ENCODE data around the gene ZBTB7C.

ZBTB7C gene

DNA sequence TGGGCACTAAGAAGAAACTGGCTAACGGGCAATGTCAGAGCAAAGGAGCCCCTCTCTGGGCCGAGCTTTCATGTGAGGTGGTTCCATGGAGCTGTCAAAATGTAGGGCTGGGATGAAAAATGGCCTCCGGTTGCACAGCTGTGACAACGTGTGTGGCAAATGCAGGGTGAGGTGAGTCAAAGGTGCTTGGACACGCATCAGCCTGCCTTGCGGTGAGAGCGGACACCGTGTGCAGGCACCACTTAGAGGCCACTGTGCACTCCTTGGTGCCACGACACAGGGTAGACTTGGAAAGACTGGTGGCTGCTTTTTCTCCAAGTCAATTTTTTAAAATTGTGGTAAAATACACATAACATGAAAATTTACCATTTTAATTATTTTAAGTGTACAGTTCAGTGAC is 195.4 kb downstream of the ZBTB7C start:
- TF ChIP-seq SPI1 (IDR thresholded peaks at IDR 0.05; ENCODE audit: low read depth, low read length), result no peak
- TF ChIP-seq POLR2A (IDR thresholded peaks at IDR 0.05; ENCODE audit: low read depth, low read length), result no peak
- TF ChIP-seq TAF1 (IDR thresholded peaks at IDR 0.05; ENCODE audit: low read depth, low read length), result no peak
- no peak for TF ChIP-seq PAX5 (IDR thresholded peaks at IDR 0.05; ENCODE audit: insufficient read depth, low read length, severe bottlenecking)
- no peak for TF ChIP-seq POLR2AphosphoS5 (IDR thresholded peaks at IDR 0.05; ENCODE audit: low read depth, low read length)
- no peak for TF ChIP-seq POU2F2 (IDR thresholded peaks at IDR 0.05; ENCODE audit: low read depth, low read length)
- DNase-seq (ENCODE audit: insufficient read length, low spot score), result no peak
- FAIRE-seq, result no peak

GRCh38 chr18:48208432-48209140 is 200.6 kb downstream of the ZBTB7C start:
- no peak for TF ChIP-seq POLR2AphosphoS5 (IDR thresholded peaks at IDR 0.05; ENCODE audit: low read depth, low read length)
- no peak for TF ChIP-seq POU2F2 (IDR thresholded peaks at IDR 0.05; ENCODE audit: low read depth, low read length)
- TF ChIP-seq TAF1 (IDR thresholded peaks at IDR 0.05; ENCODE audit: low read depth, low read length), result no peak
- no peak for TF ChIP-seq POLR2A (IDR thresholded peaks at IDR 0.05; ENCODE audit: low read depth, low read length)
- TF ChIP-seq SPI1 (IDR thresholded peaks at IDR 0.05; ENCODE audit: low read depth, low read length), result no peak
- no peak for TF ChIP-seq PAX5 (IDR thresholded peaks at IDR 0.05; ENCODE audit: insufficient read depth, low read length, severe bottlenecking)
- no peak for FAIRE-seq
- no peak for DNase-seq (ENCODE audit: insufficient read length, low spot score)

GRCh38 chr18:48207733-48208132 is 201.4 kb downstream of the ZBTB7C start:
- FAIRE-seq (no peak), DNase-seq (ENCODE audit: insufficient read length, low spot score) (no peak)
- no peak for TF ChIP-seq TAF1 (IDR thresholded peaks at IDR 0.05; ENCODE audit: low read depth, low read length)
- TF ChIP-seq POU2F2 (IDR thresholded peaks at IDR 0.05; ENCODE audit: low read depth, low read length), result no peak
- TF ChIP-seq SPI1 (IDR thresholded peaks at IDR 0.05; ENCODE audit: low read depth, low read length), result no peak
- no peak for TF ChIP-seq POLR2A (IDR thresholded peaks at IDR 0.05; ENCODE audit: low read depth, low read length)
- TF ChIP-seq POLR2AphosphoS5 (IDR thresholded peaks at IDR 0.05; ENCODE audit: low read depth, low read length), result no peak

DNA sequence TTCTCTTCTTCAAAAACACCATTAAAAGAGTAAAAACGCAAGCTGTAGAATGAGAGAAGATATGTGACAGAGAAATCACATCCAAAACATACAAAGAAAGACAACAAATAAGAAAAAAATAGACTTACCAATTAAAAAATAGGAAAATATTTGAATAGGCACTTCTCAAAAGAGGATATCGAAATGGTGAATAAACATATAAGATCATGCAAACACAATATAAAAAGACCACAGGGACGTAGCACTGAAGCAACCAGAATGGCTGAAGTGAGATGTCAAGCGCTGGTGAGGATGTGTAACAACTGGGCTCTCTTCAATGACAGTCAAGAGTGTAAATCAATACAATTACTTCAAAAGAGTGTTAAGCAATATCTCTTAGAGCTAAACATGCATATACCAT is 202.3 kb downstream of the ZBTB7C start:
- FAIRE-seq (no peak), DNase-seq (ENCODE audit: insufficient read length, low spot score) (no peak)
- TF ChIP-seq PAX5 (IDR thresholded peaks at IDR 0.05; ENCODE audit: insufficient read depth, low read length, severe bottlenecking) (no peak), SPI1 (IDR thresholded peaks at IDR 0.05; ENCODE audit: low read depth, low read length) (no peak), POLR2AphosphoS5 (IDR thresholded peaks at IDR 0.05; ENCODE audit: low read depth, low read length) (no peak), POU2F2 (IDR thresholded peaks at IDR 0.05; ENCODE audit: low read depth, low read length) (no peak), POLR2A (IDR thresholded peaks at IDR 0.05; ENCODE audit: low read depth, low read length) (no peak), TAF1 (IDR thresholded peaks at IDR 0.05; ENCODE audit: low read depth, low read length) (no peak)

DNA sequence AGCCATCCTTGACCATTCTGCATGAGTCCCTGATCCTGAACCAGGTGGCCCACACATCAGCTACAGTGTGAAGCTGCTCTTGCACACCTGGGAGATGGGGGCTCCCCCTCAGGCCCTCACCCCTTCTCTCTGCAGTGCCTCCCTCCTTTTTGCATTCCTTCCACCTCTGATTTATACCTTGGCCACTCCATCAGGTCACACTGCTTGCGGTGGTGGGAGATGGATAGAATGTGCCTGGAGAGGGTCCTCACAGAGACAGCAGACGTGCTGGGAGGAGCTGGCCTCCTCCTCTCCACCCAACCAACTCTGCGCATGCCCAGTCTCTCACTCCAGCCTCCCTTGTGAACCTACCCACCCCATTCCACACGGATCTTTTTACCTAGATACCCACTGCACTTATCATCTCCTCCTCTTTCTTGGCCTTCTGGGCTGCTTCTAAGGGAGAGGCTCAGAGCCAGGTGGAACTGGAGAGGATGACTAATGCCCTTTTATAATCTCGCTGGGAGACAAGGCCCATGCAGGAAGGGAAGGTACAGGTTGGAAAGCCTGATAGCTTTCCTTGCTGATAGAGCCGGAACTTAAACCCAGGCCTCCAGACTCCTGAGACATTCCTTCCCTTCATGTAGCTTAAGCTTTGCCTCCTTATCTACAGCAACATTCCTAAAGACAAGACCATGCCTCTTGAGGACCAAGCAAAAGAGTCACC is 205.1 kb downstream of the ZBTB7C start:
- TF ChIP-seq POLR2A (IDR thresholded peaks at IDR 0.05; ENCODE audit: low read depth, low read length) (no peak), POU2F2 (IDR thresholded peaks at IDR 0.05; ENCODE audit: low read depth, low read length) (no peak), POLR2AphosphoS5 (IDR thresholded peaks at IDR 0.05; ENCODE audit: low read depth, low read length) (no peak), PAX5 (IDR thresholded peaks at IDR 0.05; ENCODE audit: insufficient read depth, low read length, severe bottlenecking) (no peak), TAF1 (IDR thresholded peaks at IDR 0.05; ENCODE audit: low read depth, low read length) (no peak), SPI1 (IDR thresholded peaks at IDR 0.05; ENCODE audit: low read depth, low read length) (no peak)
- no peak for FAIRE-seq

DNA sequence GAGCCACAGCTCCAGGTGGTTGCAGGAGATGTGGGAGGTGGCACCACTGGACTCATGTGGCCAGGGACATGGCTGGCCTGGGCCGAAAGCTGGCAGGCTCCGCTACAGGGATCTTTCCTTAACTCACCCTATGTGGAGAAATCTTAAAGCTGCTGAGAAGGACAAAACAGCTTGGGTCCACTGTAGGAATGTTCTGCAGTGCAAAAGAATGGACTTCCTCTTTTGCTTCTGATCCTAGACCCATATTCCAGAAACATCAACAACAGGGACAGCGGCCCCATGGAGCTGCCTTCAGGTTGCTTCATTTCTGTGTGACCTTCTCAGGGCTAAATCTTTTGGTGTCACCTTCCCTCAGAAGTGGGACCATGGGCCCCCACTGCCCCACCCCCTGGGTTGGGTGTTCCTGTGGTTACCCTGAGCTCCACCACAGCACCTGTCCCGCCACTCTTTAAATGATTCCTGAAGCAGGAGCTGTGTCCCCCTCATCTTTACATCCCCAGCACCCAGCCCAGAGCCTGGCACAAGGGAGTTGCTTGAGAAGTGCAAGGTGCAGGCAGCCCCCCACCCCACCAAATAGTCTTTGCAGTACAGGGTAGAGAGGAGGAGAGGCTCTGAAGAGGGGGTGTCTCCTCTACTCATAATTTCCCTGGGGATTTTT is 205.8 kb downstream of the ZBTB7C start:
- FAIRE-seq (no peak), DNase-seq (ENCODE audit: insufficient read length, low spot score) (no peak)
- no peak for TF ChIP-seq PAX5 (IDR thresholded peaks at IDR 0.05; ENCODE audit: insufficient read depth, low read length, severe bottlenecking)
- peak; percentile 56 for TF ChIP-seq SPI1 (IDR thresholded peaks at IDR 0.05; ENCODE audit: low read depth, low read length)

More for the DNA sequence above, 205.1 kb downstream of the ZBTB7C start:
- DNase-seq (ENCODE audit: insufficient read length, low spot score), result no peak

DNA sequence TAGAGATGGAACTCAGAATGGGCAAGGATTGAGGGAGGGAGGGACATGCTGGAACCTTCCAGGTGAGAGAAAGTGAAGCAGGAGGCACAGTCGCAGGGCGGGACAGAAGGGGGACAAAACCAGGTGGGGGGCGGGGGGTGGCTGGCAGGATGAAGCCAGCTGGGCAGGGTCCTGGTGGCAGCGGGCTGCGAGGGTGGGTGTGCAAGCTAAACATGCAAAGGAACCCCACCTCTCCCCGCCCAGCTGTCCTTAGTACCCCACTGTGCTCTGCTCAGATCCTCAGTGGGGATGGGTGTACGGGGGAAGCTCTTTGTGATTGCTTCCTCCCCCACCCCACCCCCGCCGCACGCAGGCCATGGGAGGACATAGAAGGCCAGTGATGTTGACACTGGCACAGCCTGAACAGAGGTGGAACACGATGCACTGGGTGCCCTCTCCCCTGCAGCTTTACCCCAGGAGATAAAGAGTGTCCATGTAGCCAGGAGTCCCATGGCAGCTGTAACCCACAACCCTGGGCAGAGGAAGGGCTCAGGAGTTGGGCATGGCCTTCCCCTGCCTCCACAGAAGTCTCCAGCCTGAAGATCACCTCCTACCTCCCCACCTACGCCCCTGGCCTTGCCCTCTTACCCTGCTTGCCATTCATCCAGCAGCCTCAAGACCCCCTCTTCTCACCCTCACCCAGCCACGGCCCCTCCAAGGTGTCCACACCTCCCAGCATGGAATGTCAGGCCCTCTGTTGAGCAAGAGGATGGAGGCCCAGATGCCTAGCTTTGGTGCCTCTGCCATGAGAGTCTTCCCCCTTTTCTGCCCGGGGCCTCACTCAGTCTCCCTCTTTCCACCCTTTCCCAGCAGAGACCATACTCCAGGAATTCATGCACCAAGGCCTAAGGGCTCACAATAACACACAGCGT is 206.6 kb downstream of the ZBTB7C start:
- DNase-seq (ENCODE audit: insufficient read length, low spot score) (no peak), FAIRE-seq (no peak)
- no peak for TF ChIP-seq TAF1 (IDR thresholded peaks at IDR 0.05; ENCODE audit: low read depth, low read length)
- no peak for TF ChIP-seq POU2F2 (IDR thresholded peaks at IDR 0.05; ENCODE audit: low read depth, low read length)
- TF ChIP-seq POLR2A (IDR thresholded peaks at IDR 0.05; ENCODE audit: low read depth, low read length), result no peak
- no peak for TF ChIP-seq PAX5 (IDR thresholded peaks at IDR 0.05; ENCODE audit: insufficient read depth, low read length, severe bottlenecking)
- TF ChIP-seq SPI1 (IDR thresholded peaks at IDR 0.05; ENCODE audit: low read depth, low read length), result no peak
- no peak for TF ChIP-seq POLR2AphosphoS5 (IDR thresholded peaks at IDR 0.05; ENCODE audit: low read depth, low read length)

- no peak for DNase-seq (ENCODE audit: insufficient read length, low spot score)
- no peak for FAIRE-seq
- TF ChIP-seq POU2F2 (IDR thresholded peaks at IDR 0.05; ENCODE audit: low read depth, low read length) (no peak), TAF1 (IDR thresholded peaks at IDR 0.05; ENCODE audit: low read depth, low read length) (no peak), POLR2A (IDR thresholded peaks at IDR 0.05; ENCODE audit: low read depth, low read length) (no peak), SPI1 (IDR thresholded peaks at IDR 0.05; ENCODE audit: low read depth, low read length) (no peak), POLR2AphosphoS5 (IDR thresholded peaks at IDR 0.05; ENCODE audit: low read depth, low read length) (no peak), PAX5 (IDR thresholded peaks at IDR 0.05; ENCODE audit: insufficient read depth, low read length, severe bottlenecking) (no peak)
These were observed 207.2 kb downstream of the ZBTB7C start for GRCh38 chr18:48202006-48202348.

All from GM12891 (cell line).